Naive B cell (primary cell): ENCODE measurements around the gene SPTBN1. TPM values are rescaled to one million over a fixed set of nuclear protein-coding genes. Genes with fewer than 3 reads are reported as not detected.

Source experiments
- ATAC-seq, 2 donors: fragments of 150-1000 bp; cut with Tn5 transposase; 2 replicates each; pipeline ENCODE4 v1.10.0; 2021; ENCODE audit warnings: low read depth in 2 of 2, mild to moderate bottlenecking in 2 of 2, moderate library complexity in 2 of 2
- DNase-seq: peaks from one replicate; pipeline ENCODE4 v3.0.0; 2022
- H3K27ac Mint-ChIP-seq, 6 donors: one replicate each; pipeline ENCODE4 v1.8.0; 2020 to 2022; ENCODE audit warnings: mild to moderate bottlenecking in 6 of 6, mixed read lengths in 6 of 6, moderate library complexity in 5 of 6, inconsistent platforms in 2 of 6
- H3K27me3 Mint-ChIP-seq, 3 donors: one replicate each; pipeline ENCODE4 v1.8.0; 2021 to 2022; ENCODE audit warnings: mixed read lengths in 3 of 3, mild to moderate bottlenecking in 1 of 3
- H3K36me3 Mint-ChIP-seq, 2 donors: one replicate each; pipeline ENCODE4 v1.8.0; 2020 to 2022; ENCODE audit warnings: mixed read lengths in 2 of 2, inconsistent platforms in 1 of 2, mild to moderate bottlenecking in 1 of 2
- H3K4me1 Mint-ChIP-seq, 3 donors: one replicate each; pipeline ENCODE4 v1.8.0; 2020 to 2022; ENCODE audit warnings: mixed read lengths in 3 of 3, inconsistent platforms in 1 of 3, mild to moderate bottlenecking in 1 of 3, moderate library complexity in 1 of 3
- H3K4me3 Mint-ChIP-seq, 8 donors: one replicate each; pipeline ENCODE4 v1.8.0; 2020 to 2022; ENCODE audit warnings: mild to moderate bottlenecking in 8 of 8, mixed read lengths in 8 of 8, moderate library complexity in 8 of 8, inconsistent platforms in 2 of 8
- H3K9me3 Mint-ChIP-seq, 7 donors: one replicate each; pipeline ENCODE4 v1.8.0; 2020 to 2022; ENCODE audit warnings: mixed read lengths in 7 of 7, mild to moderate bottlenecking in 5 of 7, inconsistent platforms in 2 of 7, moderate library complexity in 1 of 7
- polyA plus RNA-seq, 6 donors: library from polyadenylated mRNA; unstranded; fragments of 300-500 nt; fragmentation: Illumina TruSeq; gene quantifications; one replicate each; pipeline ENCODE4 v1.2.3, GENCODE V29; 2021; ENCODE audit warnings: low read depth in 6 of 6

The SPTBN1 gene
- polyA plus RNA-seq, 6 donors from 2014 or later: 4.1 to 72.6 (median 24.2) TPM

DNA sequence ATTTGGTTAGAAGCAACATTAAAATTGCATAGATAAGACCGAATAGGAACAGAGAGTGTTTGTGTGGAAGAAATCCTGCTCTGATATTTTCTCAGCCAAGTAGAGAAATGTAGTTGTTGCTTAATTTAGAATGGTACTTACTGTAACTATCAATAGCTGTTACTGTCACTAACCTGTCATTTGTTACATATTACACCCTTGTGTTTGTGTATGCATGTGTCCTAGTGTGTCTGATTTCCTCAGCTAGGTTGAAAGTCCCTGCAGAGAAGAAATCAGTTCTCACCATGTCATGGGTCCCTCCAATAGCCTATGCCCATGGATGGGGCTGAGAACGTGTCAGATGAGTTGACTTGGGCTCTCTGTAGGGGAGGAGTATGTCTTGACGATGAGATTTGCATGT is 94.4 kb downstream of the SPTBN1 start:
- Mint-ChIP-seq H3K27ac (no peak overlapping the region), H3K4me3 (no peak overlapping the region), H3K9me3 (no peaks in the 10 kb centered on the region), H3K36me3 (no peaks in the 10 kb centered on the region), H3K27me3 (no peaks in the 10 kb centered on the region), H3K4me1 (peaks cover 32 to 41% (median 35%) of the 10 kb centered on the region in 3 donors)
- ATAC-seq (no peak), DNase-seq (no peak)

DNA sequence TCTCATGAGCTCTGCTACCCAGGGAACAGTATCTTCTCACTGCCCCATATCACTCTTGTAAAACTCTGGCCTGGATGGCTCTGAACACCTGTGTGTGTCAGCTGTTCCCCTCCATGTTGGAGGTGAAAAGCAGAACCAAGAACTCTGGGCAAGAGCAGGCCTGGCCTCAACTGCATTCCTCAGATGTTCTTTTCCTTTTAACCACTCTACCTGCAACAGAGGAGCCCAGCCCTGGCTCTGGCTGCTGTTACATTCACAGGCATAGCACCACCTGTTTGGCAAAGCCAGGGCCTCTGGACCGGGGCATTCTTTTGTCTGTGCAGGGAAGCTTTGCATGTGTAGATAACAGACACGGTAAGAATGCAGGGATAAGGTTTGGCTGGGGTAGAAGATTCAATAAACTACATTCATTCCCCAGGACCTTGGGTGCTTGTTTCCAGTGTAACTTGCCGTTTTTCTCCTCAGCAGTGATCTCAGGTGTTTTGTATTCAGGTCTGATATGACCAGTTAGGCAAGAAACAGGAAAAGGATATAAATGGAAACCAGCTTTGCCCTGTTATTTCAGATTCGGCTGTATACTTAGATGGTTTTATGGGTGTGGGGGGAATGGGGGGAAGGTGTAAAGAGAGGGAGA is 95.1 kb downstream of the SPTBN1 start:
- Mint-ChIP-seq H3K36me3 (no peaks in the 10 kb centered on the region), H3K9me3 (no peaks in the 10 kb centered on the region), H3K4me1 (peaks cover 36 to 45% (median 39%) of the 10 kb centered on the region in 3 donors), H3K27ac (peak overlapping the region in 1 of 6 donors; percentile 71), H3K27me3 (no peaks in the 10 kb centered on the region), H3K4me3 (peak overlapping the region in 1 of 8 donors; percentile 74)
- DNase-seq: no peak
- ATAC-seq: peak; percentile 93 to 96

- Mint-ChIP-seq H3K36me3 (no peaks in the 10 kb centered on the region), H3K27me3 (no peaks in the 10 kb centered on the region), H3K4me3 (no peak overlapping the region), H3K4me1 (peaks cover 47 to 58% (median 53%) of the 10 kb centered on the region in 3 donors), H3K27ac (no peak overlapping the region), H3K9me3 (no peaks in the 10 kb centered on the region)
- DNase-seq: no peak
- no peak for ATAC-seq
Measured at GRCh38 chr2:54553075-54553474, 96.9 kb downstream of the SPTBN1 start.

GRCh38 chr2:54553775-54554174 is 97.6 kb downstream of the SPTBN1 start:
- Mint-ChIP-seq H3K27ac (peak overlapping the region in 2 of 6 donors; percentile 29 to 81), H3K4me1 (peaks cover 47 to 58% (median 53%) of the 10 kb centered on the region in 3 donors)
- no peak for ATAC-seq

GRCh38 chr2:54555318-54555837 is 99.3 kb downstream of the SPTBN1 start:
- H3K27me3 Mint-ChIP-seq: no peaks in the 10 kb centered on the region
- DNase-seq: no peak
- H3K36me3 Mint-ChIP-seq: no peaks in the 10 kb centered on the region
- peak overlapping the region in 1 of 8 donors; percentile 16 for H3K4me3 Mint-ChIP-seq
- no peaks in the 10 kb centered on the region for H3K9me3 Mint-ChIP-seq
- no peak for ATAC-seq
- peak overlapping the region in 5 of 6 donors; percentile 30 to 91 (median 52) for H3K27ac Mint-ChIP-seq
- H3K4me1 Mint-ChIP-seq: peaks cover 47 to 62% (median 56%) of the 10 kb centered on the region in 3 donors

More at GRCh38 chr2:54553775-54554174, 97.6 kb downstream of the SPTBN1 start:
- Mint-ChIP-seq H3K9me3 (no peaks in the 10 kb centered on the region), H3K4me3 (peak overlapping the region in 1 of 8 donors; percentile 12), H3K36me3 (no peaks in the 10 kb centered on the region), H3K27me3 (no peaks in the 10 kb centered on the region)
- no peak for DNase-seq

GRCh38 chr2:54556621-54557121 is 100.5 kb downstream of the SPTBN1 start:
- DNase-seq (no peak), ATAC-seq (no peak)
- Mint-ChIP-seq H3K9me3 (no peaks in the 10 kb centered on the region), H3K27ac (peak overlapping the region in 5 of 6 donors; percentile 84 to 96 (median 92)), H3K27me3 (no peaks in the 10 kb centered on the region), H3K4me3 (peak overlapping the region; percentile 89 to 99 (median 94)), H3K36me3 (no peaks in the 10 kb centered on the region), H3K4me1 (peaks cover 44 to 65% (median 57%) of the 10 kb centered on the region in 3 donors)

DNA sequence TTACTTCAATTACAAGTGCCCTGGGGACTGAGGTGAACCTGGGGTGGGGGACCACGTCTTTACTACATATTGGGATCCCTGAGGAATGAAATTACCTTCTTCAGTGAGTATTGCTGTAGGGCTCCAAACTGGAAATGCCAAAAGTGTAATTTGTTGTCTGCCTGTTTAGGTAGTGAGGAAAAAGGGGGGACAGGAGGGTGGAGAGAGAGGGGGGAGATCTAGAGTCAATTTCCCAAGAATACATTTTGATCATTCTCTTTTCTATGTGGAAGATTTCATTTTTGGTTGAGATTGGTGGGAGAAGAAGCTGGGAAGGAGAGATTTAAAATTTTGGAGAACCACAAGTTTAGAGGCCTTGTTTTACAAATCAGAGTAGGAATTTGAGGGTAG is 101.1 kb downstream of the SPTBN1 start:
- Mint-ChIP-seq H3K4me1 (peaks cover 46 to 71% (median 60%) of the 10 kb centered on the region in 3 donors), H3K4me3 (peak overlapping the region; percentile 89 to 99 (median 94)), H3K27me3 (no peaks in the 10 kb centered on the region), H3K9me3 (no peaks in the 10 kb centered on the region), H3K36me3 (no peaks in the 10 kb centered on the region), H3K27ac (peak overlapping the region; percentile 69 to 96 (median 92))
- ATAC-seq: no peak
- no peak for DNase-seq

- Mint-ChIP-seq H3K27me3 (no peaks in the 10 kb centered on the region), H3K4me1 (peaks cover 50 to 75% (median 64%) of the 10 kb centered on the region in 3 donors), H3K9me3 (no peaks in the 10 kb centered on the region), H3K4me3 (peak overlapping the region; percentile 89 to 99 (median 94)), H3K36me3 (no peaks in the 10 kb centered on the region), H3K27ac (peak overlapping the region; percentile 84 to 96 (median 92))
- DNase-seq (peak; percentile 79), ATAC-seq (peak; percentile 76 to 83)
Measured at GRCh38 chr2:54557601-54558187, 101.6 kb downstream of the SPTBN1 start.

DNA sequence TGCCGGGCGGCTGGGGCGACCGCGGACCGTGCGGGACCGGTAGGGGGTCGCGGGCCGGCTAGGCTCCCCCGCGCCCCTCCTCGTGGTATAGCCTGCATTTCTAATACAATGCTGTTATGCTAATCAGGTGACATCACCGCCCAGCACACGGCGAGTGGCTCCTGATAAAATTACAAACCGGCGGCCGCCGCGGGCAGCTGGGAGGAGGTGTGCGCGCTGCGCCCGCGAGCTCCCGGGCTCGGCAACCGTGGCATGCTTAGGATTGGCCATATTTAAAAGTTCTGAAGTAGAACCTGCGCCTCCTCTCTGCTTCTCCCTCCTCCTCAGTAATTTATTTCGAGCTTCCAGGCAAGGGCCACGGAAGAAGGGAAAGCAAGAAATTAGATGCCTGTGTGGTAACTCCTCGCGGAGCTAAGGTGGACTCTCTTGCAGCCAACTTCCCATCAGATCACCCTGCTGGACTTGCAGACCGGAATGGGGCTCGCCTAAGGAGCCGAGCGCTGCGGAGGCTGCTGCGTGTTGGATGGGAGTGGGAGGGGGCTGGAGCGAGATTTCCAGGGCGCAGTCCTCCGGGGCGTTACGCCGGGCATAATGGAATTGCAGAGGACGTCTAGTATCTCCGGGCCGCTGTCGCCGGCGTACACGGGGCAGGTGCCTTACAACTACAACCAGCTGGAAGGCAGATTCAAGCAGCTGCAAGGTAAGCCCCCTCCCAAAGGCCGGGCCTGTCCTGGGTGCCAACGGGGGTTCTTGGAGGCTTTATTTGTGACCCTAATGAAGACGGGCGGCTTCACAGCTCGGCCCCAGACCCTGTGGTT is 102.3 kb downstream of the SPTBN1 start:
- peaks cover 57 to 75% (median 65%) of the 10 kb centered on the region in 3 donors for H3K4me1 Mint-ChIP-seq
- H3K27me3 Mint-ChIP-seq: no peaks in the 10 kb centered on the region
- DNase-seq (peak; percentile 57), ATAC-seq (peak; percentile 61)
- no peaks in the 10 kb centered on the region for H3K9me3 Mint-ChIP-seq
- peak overlapping the region; percentile 92 to 100 (median 98) for H3K4me3 Mint-ChIP-seq
- peak overlapping the region; percentile 47 to 96 (median 92) for H3K27ac Mint-ChIP-seq
- H3K36me3 Mint-ChIP-seq: no peaks in the 10 kb centered on the region

GRCh38 chr2:54559006-54559445 is 102.9 kb downstream of the SPTBN1 start:
- no peaks in the 10 kb centered on the region for H3K36me3 Mint-ChIP-seq
- H3K27me3 Mint-ChIP-seq: no peaks in the 10 kb centered on the region
- H3K9me3 Mint-ChIP-seq: no peaks in the 10 kb centered on the region
- H3K4me1 Mint-ChIP-seq: peaks cover 58 to 74% (median 63%) of the 10 kb centered on the region in 3 donors
- H3K27ac Mint-ChIP-seq: peak overlapping the region; percentile 47 to 96 (median 92)
- ATAC-seq (peak in 1 of 2 donors; percentile 2), DNase-seq (no peak)
- peak overlapping the region; percentile 92 to 100 (median 98) for H3K4me3 Mint-ChIP-seq

DNA sequence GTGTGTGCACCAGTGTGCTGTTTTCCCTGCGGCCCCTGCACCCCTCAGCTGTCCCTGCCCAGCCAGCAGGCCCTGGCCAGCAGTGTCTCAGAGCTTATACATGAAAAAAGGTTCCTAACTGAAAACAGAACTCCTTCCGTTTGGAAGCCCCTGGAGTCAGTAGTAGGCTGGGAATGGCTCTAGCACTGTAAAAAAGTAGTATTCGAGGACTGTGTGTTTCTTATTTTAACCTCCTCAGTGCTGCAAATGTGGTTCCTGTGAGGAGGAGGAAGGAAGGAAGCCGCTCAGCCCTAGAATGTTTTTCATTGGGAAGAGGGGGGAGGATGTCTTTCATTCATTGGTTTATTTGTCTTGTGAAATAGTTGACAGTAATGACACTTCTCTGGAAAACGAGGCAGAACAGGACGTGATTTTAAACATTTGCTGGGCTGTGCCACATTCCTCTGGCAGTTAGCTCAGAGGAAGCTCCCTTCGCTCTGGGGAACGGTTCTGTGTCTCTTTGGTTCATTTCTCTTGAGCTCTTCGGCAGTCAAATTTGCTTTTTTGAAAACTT is 103.5 kb downstream of the SPTBN1 start:
- ATAC-seq (no peak), DNase-seq (no peak)
- peaks cover 0 to 2% of the 10 kb centered on the region in 2 donors for H3K36me3 Mint-ChIP-seq
- peaks cover 59 to 77% (median 66%) of the 10 kb centered on the region in 3 donors for H3K4me1 Mint-ChIP-seq
- H3K4me3 Mint-ChIP-seq: peak overlapping the region; percentile 92 to 100 (median 98)
- no peaks in the 10 kb centered on the region for H3K9me3 Mint-ChIP-seq
- H3K27ac Mint-ChIP-seq: peak overlapping the region; percentile 87 to 97 (median 92)
- no peaks in the 10 kb centered on the region for H3K27me3 Mint-ChIP-seq

GRCh38 chr2:54560146-54560881 is 104.2 kb downstream of the SPTBN1 start:
- H3K36me3 Mint-ChIP-seq: peaks cover 0 to 6% of the 10 kb centered on the region in 2 donors
- peak overlapping the region; percentile 92 to 100 (median 98) for H3K4me3 Mint-ChIP-seq
- ATAC-seq (peak; percentile 22 to 29), DNase-seq (peak; percentile 54)
- peaks cover 60 to 77% (median 67%) of the 10 kb centered on the region in 3 donors for H3K4me1 Mint-ChIP-seq
- H3K9me3 Mint-ChIP-seq: no peaks in the 10 kb centered on the region
- no peaks in the 10 kb centered on the region for H3K27me3 Mint-ChIP-seq
- peak overlapping the region; percentile 87 to 97 (median 92) for H3K27ac Mint-ChIP-seq
